ENCODE measurements around the gene NUP54.

Gene NUP54

GRCh38 chr4:76144546-76144945 is 3.7 kb downstream of the NUP54 start:
- no peak for DNase-seq

DNA sequence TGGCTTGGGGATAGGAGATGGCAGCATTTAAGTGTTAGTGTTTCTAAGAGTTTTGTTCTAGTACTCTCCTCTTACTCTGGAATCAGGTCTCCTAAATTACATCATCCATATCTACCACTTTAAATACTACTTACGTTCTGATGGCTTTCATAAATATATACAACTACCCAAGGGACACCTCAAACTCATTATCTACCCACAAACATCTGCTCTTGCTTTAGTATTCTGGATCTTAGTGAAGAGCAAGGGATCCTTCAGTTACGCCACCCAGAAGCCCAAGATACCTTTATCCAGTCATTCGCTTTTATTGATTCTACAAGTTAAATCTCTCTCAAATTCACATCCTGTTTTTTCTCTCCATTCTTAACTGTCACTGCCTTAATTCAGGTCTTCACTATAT is 7.0 kb downstream of the NUP54 start:
- DNase-seq, result no peak

DNA sequence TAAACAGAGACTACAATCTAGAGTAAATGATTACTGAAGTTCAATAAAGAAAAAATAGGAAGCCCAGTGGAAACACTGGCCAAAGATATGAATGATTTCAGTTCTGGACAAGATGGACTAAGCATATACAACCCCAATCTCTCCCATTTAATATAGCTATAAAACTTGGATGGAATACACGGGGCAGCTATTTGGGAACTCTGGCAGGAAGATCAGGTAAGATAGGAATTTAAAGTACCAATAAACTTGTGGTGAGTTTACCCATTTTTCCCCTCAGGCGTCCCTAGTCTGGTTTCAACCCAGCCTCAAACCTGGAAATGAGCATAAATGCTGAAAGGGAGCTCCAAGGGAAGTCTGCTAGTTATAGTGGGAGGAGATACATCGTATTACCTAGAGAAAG is 20.4 kb downstream of the NUP54 start:
- DNase-seq, result no peak

DNA sequence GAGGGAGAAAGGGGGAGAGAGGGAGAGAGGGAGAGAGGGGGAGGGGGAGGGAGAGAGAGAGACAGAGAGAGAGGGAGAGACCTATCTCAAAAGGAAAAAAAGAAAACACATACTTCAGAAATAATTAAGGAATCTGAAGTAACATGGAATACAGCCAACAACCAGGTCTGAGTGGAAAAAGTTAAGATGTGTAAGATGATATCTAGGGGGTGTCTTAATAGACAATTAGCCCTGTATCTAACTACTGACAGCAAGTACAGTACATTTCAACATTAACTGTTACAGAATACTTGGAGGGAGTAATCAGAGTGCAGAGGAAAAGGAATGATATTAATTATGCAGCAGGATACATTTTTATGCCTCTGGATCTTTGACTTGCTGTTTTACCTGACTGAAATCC is 22.4 kb downstream of the NUP54 start:
- DNase-seq, result no peak

GRCh38 chr4:76120199-76120598 is 28.0 kb downstream of the NUP54 start:
- no peak for DNase-seq

GRCh38 chr4:76117536-76117935 is 30.7 kb downstream of the NUP54 start:
- no peak for DNase-seq

DNA sequence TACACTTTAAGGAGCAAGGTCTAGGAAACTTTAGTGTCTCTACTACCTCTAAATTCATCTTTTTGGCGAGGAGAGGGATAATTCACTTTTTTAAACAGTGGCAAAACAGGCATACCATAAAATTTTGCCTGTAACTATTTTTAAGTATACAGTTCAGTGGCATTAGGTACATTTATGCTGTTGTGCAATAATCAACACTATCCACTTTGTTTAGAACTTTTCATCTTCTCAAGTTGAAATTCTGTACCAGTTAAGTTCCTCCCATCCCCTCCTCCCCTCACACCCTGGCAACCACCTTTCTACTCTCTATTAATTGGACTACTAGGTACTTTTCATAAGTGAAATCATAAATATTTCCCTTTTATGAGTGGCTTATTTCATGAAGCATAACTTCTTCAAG is 31.4 kb downstream of the NUP54 start:
- no peak for DNase-seq

DNA sequence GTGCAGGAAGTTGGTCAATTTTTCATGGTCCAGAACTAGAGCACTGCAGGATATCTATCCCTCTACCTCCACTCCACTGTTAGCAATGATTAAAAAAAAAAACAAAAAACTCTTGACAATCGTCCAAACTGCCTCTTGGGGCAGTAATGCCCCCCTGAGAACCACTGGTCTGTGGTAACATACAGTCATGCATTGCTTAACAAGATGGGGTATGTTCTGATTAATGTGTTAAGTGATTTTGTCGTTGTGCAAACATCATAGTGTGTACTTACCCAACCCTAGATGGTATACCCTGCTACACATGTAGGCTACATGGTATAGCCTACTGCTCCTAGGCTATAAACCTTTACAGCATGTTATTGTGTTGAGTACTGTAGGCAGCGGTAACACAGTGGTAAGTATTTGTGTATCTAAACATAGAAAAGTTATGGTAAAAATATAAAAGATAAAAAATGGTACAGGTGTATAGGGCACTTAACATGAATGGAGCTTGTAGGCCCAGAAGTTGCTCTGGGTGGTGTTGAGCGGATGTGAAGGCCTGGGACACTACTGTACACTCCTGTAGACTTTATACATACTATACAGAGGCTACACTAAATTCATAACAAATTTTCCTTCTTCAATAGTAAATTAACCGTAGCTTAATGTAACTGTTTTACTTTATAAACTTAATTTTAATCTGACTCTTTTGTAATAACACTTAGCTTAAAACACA is 39.6 kb downstream of the NUP54 start:
- no peak for DNase-seq

DNA sequence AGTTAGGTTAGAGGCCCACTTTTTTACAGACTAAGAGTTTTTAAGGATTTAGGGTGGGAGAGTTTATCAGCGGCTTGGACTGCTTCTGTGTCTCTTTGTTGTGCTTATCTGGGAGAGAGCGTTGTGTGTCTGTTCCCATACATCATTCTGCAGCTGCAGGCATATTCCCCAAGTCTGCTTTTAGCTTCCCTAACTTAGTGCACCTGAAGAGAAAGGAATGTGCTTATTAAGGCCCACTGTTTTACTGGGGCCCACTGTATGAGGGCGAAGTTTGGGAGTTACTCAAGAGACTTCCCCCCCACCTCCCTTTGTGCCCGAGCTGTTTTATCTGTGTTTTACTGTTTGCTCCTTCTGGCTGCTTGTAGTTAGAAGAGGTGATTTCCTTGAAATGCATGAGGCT is 41.8 kb downstream of the NUP54 start:
- DNase-seq, result no peak

DNA sequence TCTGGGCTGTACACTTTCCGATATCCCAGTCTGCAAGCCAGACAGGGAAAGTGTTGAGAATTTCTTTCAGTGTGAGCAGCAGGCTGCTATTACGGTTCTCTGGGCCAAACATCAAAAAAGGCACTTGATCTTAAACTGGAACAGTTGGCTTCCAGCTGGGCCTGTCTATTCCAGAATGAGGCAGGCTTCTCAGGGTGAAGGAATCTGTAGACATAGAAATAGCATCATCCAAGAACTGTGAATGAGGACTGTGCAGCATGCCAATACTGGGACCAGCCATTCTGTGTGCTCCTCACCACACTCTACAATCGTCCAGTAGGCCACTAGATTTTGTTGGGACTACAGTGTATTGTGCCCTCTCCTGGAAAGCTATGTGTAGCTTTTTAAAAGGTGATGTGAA is 42.5 kb downstream of the NUP54 start:
- DNase-seq, result no peak

DNA sequence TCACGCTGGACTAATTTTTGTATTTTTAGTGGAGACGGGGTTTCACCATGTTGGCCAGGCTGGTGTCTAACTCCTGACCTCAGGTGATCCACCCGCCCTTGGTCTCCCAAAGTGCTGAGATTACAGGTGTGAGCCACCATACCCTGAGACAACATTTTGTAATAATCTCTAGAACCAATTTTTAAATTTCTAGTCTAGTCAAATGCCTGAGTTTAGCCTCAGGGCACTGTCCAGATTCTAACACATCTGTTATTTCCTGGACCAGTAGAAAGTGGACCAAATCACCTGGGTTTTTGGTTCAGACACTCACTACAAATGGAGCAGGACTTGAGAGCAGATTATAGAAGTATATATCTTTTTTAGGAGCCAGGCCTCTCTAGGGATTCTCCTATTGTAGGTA is 52.1 kb downstream of the NUP54 start:
- DNase-seq, result no peak

GRCh38 chr4:76095568-76095967 is 52.6 kb downstream of the NUP54 start:
- no peak for DNase-seq

GRCh38 chr4:76091052-76091451 is 57.1 kb downstream of the NUP54 start:
- DNase-seq, result no peak

GRCh38 chr4:76090241-76090691 is 57.9 kb downstream of the NUP54 start:
- DNase-seq, result no peak

GRCh38 chr4:76088719-76089118 is 59.5 kb downstream of the NUP54 start:
- no peak for DNase-seq

DNA sequence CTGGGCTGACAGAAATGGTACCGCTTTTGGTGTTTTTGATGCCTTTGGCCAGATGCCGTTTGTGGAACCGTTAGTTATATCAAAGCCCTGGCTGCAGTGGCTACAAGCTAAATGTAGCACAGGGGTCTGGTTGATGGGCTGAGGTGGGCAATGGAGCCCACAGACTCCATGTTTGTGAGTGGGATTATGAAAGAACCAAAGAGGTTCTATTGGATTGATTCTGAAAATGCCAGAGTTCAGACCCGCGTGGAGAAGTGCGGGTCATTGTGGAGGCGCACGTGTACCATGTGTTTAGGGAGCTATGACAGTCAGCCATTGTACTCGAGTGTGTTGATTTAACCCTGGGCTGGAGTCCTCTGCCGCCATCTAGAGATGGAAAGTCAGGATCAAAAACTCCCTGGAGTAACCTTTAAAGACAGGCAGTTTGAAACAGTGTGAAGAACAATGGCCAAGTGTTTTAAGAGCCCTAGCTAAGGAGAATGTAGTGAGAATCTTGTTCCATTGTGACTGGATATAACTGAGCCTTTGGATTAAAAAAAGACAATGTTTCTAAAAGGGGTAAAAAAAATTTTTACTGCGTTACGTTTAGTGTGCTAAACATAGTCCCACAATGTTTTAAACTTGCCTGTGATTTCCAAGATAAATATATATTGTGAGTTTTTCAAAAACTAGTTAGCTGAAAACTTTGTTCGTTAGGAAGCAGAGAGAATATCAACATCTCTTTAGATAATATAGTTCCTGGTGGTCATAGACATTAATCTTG is 61.0 kb downstream of the NUP54 start:
- DNase-seq, result no peak

DNA sequence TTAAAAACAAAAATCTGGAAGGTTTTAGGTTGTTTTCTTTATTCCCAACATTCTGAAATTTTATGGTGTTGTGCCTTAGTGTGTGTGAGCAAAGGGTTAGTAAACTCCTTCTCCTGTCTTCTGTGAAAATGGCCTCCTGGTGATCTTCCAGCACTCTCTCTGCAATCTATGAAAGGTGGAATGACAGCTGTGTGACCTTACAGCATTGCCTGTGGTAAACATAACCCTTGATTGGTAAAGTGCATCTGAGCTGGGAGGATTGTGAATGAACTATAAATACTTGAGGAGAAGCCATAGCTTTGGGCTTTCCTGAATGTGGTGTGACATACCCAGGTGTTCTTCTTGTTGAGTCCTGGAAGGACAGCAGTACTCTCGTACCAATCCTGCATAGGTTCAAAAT is 63.7 kb downstream of the NUP54 start:
- no peak for DNase-seq

- no peak for DNase-seq
Measured at GRCh38 chr4:76083386-76083988, 64.7 kb downstream of the NUP54 start.

DNA sequence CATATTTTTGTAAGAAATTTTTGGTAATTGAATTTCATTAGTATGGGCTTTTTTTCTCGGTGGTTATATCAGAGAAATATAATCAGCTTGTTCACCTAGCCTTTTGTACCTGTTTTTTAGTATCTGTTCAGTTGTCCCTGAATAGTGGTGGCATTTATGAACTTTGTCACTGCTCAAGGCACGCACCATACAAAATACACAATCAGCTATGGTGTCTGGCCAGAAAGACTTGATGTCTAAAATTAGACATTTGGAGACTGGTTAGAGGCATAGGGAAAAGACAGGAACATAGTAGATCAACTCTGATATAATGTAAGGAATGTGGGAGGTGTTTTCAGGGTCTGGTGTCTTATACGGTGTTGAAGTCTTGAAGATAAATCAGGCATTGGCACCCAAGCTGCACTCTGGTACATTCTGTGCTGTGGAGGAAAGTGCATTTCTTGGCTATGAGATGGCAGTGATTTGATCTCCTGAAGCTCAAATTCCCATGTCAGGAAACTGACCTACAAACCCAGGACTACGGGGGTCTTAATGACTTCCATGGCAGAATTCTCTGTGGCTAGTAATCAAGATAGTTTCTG is 70.1 kb downstream of the NUP54 start:
- no peak for DNase-seq

DNA sequence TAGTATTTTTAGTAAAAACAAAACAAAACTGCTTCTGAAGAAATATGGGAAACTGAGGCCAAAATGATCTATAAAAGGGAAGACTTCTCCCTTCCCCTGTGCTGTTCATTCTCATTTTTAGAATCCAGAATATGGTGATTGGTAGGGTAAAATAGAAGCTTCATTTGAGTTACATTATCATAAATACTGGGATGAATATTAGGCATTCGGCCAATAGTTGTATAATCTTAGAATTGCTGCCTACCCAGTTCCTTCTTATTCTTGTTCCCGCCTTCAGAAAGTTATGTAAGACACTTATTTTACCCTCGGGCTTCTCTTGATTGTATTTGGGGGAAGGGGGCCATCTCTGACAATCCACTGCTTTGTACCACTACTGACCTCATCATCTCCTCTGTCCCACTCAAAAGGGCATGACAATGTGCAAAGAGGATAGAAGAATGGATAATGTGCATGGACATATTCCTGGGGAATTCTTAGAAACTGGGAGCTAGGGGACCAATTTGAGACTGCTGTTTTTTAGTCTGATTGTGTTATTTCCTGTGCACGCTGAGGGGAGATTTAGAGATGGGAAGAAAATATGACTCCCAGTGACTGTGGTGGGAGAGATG is 73.1 kb downstream of the NUP54 start:
- DNase-seq, result no peak

GRCh38 chr4:76074468-76074867 is 73.7 kb downstream of the NUP54 start, which contains the start of gene ART3:
Gene ART3, plus strand, starts transcription at chr4:76074709. Its CDS starts 1,181 bp downstream, at chr4:76075890.
- DNase-seq, result no peak

DNA sequence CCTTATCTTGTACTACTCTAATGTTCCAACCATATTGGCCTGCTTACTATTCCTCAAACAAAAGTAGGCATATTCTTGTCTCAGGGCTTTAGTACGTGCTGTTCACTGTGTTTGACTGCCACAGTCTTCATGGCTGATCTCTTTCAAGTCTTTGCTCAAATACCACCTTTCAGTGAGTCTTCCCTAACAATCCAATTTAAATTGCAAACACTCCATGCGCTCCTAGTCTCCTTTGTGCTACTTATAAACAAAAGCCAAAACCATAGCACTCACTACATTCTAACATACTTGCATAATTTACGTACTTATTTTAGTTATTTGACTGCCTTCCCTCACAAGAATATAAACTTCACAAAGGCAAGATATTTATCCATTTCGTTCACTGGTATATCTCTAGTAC is 75.4 kb downstream of the NUP54 start:
- no peak for DNase-seq

GRCh38 chr4:76067652-76068286 is 80.4 kb downstream of the NUP54 start:
- DNase-seq, result peak; percentile 45
